Measurements from ENCODE around the gene SPSB1.

The SPSB1 gene

GRCh38 chr1:9361630-9362260 lies 69.1 kb downstream of the SPSB1 start:
- no peak for DNase-seq (ENCODE audit: extremely low read depth in 1 of 2, low read depth in 1 of 2)

- no peak for DNase-seq (ENCODE audit: extremely low read depth in 1 of 2, low read depth in 1 of 2)
Measured at GRCh38 chr1:9362488-9362887, 69.8 kb downstream of the SPSB1 start.

- no peak for DNase-seq (ENCODE audit: extremely low read depth in 1 of 2, low read depth in 1 of 2)
Measured at GRCh38 chr1:9363061-9363471, 70.4 kb downstream of the SPSB1 start.

GRCh38 chr1:9366298-9366697 lies 73.6 kb downstream of the SPSB1 start:
- no peak for DNase-seq (ENCODE audit: extremely low read depth in 1 of 2, low read depth in 1 of 2)

GRCh38 chr1:9366943-9367780 lies 74.5 kb downstream of the SPSB1 start:
- DNase-seq (ENCODE audit: extremely low read depth in 1 of 2, low read depth in 1 of 2), result no peak

DNA sequence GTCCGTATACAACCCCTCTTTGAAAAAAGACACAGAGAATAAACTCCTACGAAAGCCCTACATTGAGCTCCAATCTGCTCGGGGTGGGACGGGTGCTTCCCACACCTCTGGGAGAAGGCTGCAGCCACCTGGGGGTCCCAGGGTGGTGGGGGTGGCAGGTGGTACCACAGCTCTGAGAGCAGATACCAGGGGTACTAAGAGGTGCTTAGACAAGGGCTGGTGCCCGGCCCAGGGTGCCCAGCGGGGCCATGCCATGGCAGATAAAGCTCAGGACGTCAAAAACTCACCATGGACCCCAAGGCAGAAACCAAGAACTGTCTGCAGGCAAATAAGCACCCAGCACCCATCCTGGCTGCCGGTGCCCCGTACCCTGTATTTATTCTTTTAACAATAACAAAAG lies 75.1 kb downstream of the SPSB1 start:
- DNase-seq (ENCODE audit: extremely low read depth in 1 of 2, low read depth in 1 of 2), result no peak

- no peak for DNase-seq (ENCODE audit: extremely low read depth in 1 of 2, low read depth in 1 of 2)
Measured at GRCh38 chr1:9368356-9368755, 75.7 kb downstream of the SPSB1 start.

GRCh38 chr1:9369964-9370788 lies 77.5 kb downstream of the SPSB1 start:
- DNase-seq (ENCODE audit: extremely low read depth in 1 of 2, low read depth in 1 of 2), result no peak

DNA sequence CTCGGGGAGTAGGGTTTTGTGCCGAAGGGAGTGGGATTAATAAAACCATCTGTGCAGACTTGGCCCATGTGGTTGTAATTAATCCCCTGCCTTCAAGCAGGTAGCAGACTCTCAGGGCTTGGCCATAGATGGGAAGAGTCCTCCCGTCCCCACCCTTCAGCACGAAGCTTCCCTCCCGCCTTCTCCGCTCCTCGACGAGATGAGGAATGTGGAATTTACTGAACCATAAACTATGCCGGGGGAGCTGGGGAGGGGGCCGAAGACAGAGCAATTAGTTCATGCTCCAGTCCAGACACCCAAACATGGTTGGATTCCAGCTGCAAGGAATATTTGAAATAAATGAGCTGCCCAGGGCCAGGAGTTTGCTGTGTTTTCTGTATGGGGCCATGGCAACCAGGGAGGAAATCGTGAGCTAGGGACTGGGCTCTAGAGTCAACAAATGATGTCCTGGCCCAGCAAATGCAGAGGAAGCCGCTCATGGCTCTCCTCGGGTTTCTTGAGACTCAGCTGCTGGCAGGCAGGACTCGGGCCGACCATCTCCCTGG lies 78.8 kb downstream of the SPSB1 start:
- no peak for DNase-seq (ENCODE audit: extremely low read depth in 1 of 2, low read depth in 1 of 2)

DNA sequence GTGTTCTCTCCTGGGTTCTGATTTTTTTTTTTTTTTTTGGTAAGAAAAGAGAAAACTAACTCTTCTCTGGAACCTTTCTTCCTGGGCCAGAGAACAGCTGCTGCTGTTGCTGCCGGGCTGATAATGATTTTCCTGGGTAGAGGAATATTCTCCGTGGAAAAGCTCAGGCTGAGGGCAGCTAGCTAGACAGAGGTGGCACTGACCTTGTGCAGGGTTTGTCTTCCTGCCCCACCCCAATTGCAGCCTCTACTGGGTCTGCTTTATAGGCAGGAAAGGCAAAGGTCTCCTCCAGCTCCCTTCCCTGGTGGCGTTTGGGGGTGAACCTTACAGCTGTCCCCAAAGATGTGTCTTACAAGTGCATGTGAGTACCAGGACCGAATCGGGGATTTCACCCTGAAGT lies 79.3 kb downstream of the SPSB1 start:
- DNase-seq (ENCODE audit: extremely low read depth in 1 of 2, low read depth in 1 of 2), result no peak

GRCh38 chr1:9373619-9374018 lies 80.9 kb downstream of the SPSB1 start:
- DNase-seq (ENCODE audit: extremely low read depth in 1 of 2, low read depth in 1 of 2), result no peak

GRCh38 chr1:9374748-9375341 lies 82.2 kb downstream of the SPSB1 start:
- no peak for DNase-seq (ENCODE audit: extremely low read depth in 1 of 2, low read depth in 1 of 2)

GRCh38 chr1:9375912-9376311 lies 83.2 kb downstream of the SPSB1 start:
- no peak for DNase-seq (ENCODE audit: extremely low read depth in 1 of 2, low read depth in 1 of 2)

DNA sequence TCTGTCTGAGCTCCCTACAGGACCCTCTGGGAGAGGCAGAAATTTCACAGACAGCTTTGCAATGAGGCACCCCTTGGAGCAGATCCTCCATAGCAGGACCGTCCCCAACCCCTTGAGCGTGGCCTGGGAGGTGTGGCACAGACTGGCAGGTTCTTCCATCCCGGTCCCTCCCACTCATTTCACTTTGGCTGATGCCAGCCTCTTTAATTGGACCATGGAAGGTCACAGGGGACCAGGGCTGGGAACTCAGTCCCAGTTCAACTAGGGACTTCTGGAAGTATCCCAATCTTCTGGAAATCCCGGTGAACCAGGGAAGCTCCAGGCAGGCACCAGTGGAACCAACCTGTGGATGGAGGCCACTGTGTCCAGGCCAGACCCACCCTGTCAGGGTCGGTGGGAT lies 83.7 kb downstream of the SPSB1 start:
- DNase-seq (ENCODE audit: extremely low read depth in 1 of 2, low read depth in 1 of 2), result no peak

DNA sequence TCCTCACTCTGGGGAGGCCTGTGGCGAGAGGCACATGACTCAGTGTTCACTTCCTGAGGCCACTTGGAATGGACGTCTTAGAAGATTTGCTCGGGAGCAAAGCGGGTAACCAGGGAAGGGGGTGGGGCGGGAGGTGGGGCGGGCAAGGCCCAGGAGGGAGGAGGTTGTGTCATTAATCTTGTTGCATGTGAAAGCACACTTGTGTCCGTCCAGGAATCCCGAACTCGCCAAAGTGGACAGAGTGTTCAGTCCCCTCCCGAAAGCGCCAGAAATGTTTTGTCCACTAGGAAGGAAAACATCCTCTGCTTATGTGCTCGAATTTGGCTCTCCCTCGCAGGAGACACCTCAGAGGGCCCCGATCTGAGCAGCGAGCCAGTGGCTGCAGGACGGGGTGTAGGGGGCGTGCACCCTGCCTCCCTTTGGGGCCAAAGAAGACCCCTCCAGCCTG lies 84.2 kb downstream of the SPSB1 start:
- DNase-seq (ENCODE audit: extremely low read depth in 1 of 2, low read depth in 1 of 2), result no peak

DNA sequence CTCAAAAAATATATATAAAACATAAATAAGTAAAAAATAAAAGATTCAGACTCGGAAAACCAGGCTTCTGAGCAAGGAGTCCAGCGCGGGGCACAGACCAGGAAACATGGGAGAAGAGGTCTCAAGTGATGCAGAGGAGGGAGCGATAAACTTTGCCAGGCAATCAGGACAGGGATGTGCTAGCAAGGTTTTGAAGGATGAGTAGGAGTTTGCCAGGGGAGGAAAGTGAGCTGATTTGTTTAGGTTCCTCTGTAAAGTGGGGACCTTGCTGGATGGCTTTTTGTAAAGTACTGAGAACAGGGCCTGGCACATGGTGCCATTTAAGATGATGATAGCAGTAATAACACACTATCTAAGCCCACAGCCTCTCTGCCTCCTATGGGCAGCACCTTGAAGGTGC lies 86.1 kb downstream of the SPSB1 start:
- no peak for DNase-seq (ENCODE audit: extremely low read depth in 1 of 2, low read depth in 1 of 2)

- no peak for DNase-seq (ENCODE audit: extremely low read depth in 1 of 2, low read depth in 1 of 2)
Measured at GRCh38 chr1:9380711-9381110, 88.0 kb downstream of the SPSB1 start.

DNA sequence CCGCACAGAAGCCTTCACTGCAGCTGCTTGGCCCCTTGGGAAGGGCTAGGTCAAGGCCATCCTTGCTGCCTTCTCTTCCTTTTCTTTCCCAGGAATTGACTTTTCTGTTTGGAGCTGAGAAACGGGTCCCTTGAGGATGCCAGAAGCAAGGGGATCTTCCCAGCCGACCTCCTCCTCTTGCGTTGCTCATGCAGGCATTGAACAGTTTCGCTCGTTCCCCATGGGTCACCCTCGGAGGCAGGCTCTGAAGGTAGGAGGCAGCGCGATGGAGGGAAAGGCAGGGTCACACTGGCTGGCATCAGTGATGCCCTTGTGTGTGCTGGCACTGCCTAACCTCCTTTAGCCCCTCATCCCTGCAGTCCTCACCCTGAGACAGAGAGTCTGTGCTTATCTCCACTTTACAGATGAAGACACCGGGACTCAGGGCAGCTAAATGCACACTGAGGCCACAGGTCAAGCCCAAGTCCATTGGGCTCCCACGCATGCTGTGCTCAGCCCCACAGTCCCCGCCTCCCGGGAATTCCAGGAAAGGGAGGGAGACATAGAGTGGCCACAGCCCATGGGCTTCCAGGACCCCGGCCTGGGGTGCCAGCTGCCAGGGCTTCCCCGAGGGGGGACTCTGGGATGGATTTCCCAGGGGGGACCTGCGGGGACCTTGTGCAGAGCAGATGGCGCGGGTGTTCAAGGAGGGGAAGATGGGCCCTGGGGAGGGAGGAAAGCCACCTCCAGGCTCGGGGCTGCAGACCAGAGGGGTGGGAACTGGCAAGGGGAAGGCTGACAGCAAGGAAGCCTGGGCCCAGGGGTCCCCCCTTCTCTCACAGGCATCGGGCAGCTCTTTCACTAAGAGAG lies 90.2 kb downstream of the SPSB1 start:
- DNase-seq (ENCODE audit: extremely low read depth in 1 of 2, low read depth in 1 of 2), result no peak

GRCh38 chr1:9384128-9384527 lies 91.4 kb downstream of the SPSB1 start:
- DNase-seq (ENCODE audit: extremely low read depth in 1 of 2, low read depth in 1 of 2), result no peak

DNA sequence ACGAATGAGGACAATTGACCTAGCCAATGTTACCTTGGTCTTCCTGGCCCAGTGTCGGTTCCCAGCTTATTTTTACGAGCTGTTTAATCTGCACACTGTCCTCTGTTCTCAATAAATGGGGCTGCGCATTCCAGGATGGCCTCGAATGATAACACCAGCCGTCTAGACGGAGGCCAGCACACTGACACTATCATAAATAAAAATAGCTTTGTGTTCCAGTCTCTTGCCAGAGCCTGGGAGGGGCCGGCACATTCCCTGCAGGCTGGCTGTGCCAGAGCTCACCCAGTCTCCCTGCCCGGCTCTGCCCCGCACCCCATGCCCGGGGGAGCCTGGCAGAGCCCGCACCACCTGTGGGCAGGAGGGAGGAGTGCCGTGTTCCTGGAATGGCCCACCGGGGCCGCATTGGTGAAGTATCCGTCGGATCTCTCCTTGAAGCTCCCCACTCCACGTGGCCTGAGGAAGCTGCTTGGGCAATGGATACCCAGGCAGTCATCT lies 92.1 kb downstream of the SPSB1 start:
- DNase-seq (ENCODE audit: extremely low read depth in 1 of 2, low read depth in 1 of 2), result no peak
